GM23338 (cell line): ENCODE results near the gene SUGP1. TPM values are rescaled to one million over a fixed set of nuclear protein-coding genes. Genes with fewer than 3 reads are reported as not detected.
"Not testable (repeated sequence)": the region's sequence is repeated elsewhere in the genome, so short reads cannot be mapped to it uniquely, and the experiment has no call there.

Experiments used
- ATAC-seq: fragments of 200-7000 bp; cut with Tn5 transposase; 3 replicates; pipeline ENCODE4 v1.9.1; 2020
- DNase-seq: peaks from one replicate; pipeline ENCODE4 v3.0.0-alpha.2; 2015; ENCODE audit warnings: low spot score
- H2AFZ ChIP-seq: fragments of 200-600 bp; sonication (generic); 2 replicates; pipeline ENCODE4 v1.8.0; 2016; ENCODE audit warnings: antibody characterized with exemption, mild to moderate bottlenecking, moderate library complexity
- H3F3A ChIP-seq: fragments of 200-600 bp; sonication (generic); replicated peaks from 2 replicates; pipeline ENCODE4 v1.8.0; 2017; ENCODE audit warnings: antibody characterized with exemption, mixed run types, low read depth
- H3K27ac ChIP-seq: fragments of 200-600 bp; sonication (generic); 2 replicates; pipeline ENCODE4 v1.6.1; 2016; ENCODE audit warnings: low read depth
- H3K27me3 ChIP-seq: fragments of 200-600 bp; sonication (generic); 2 replicates; pipeline ENCODE4 v1.8.0; 2016; ENCODE audit warnings: mild to moderate bottlenecking, mixed run types, moderate library complexity; ENCODE audit not compliant: insufficient read depth
- H3K36me3 ChIP-seq: fragments of 200-600 bp; sonication (generic); 2 replicates; pipeline ENCODE4 v1.8.0; 2016; ENCODE audit warnings: mild to moderate bottlenecking; ENCODE audit not compliant: insufficient read depth
- H3K4me1 ChIP-seq: fragments of 200-600 bp; sonication (generic); 2 replicates; pipeline ENCODE4 v1.8.0; 2016; ENCODE audit warnings: mild to moderate bottlenecking, moderate library complexity; ENCODE audit not compliant: insufficient read depth
- H3K4me2 ChIP-seq: fragments of 200-600 bp; sonication (generic); 2 replicates; pipeline ENCODE4 v1.7.1; 2017; ENCODE audit warnings: mixed run types
- H3K4me3 ChIP-seq: fragments of 200-600 bp; sonication (generic); 2 replicates; pipeline ENCODE4 v1.6.1; 2016; ENCODE audit warnings: mixed run types
- H3K79me2 ChIP-seq: fragments of 200-600 bp; sonication (generic); replicated peaks from 2 replicates; pipeline ENCODE4 v1.8.0; 2017; ENCODE audit warnings: mild to moderate bottlenecking; ENCODE audit not compliant: insufficient read depth
- H3K9me2 ChIP-seq: fragments of 200-600 bp; sonication (generic); 2 replicates; pipeline ENCODE4 v1.8.0; 2017; ENCODE audit not compliant: insufficient read depth
- H4K20me1 ChIP-seq: fragments of 200-600 bp; sonication (generic); replicated peaks from 2 replicates; pipeline ENCODE4 v1.8.0; 2017; ENCODE audit warnings: mild to moderate bottlenecking; ENCODE audit not compliant: insufficient read depth
- H3K27ac Mint-ChIP-seq: 2 replicates; pipeline ENCODE4 v1.8.0; 2020; ENCODE audit warnings: inconsistent platforms, mild to moderate bottlenecking, moderate library complexity, mixed read lengths
- H3K27me3 Mint-ChIP-seq: 3 replicates; pipeline ENCODE4 v1.8.0; 2022; ENCODE audit warnings: low read depth, mild to moderate bottlenecking, moderate library complexity, mixed read lengths, inconsistent platforms; ENCODE audit not compliant: insufficient read depth, poor library complexity
- H3K36me3 Mint-ChIP-seq: 3 replicates; pipeline ENCODE4 v1.8.0; 2021; ENCODE audit warnings: low read depth, mild to moderate bottlenecking, inconsistent platforms, moderate library complexity, mixed read lengths
- H3K4me1 Mint-ChIP-seq: 3 replicates; pipeline ENCODE4 v1.8.0; 2020; ENCODE audit warnings: mild to moderate bottlenecking, inconsistent platforms, mixed read lengths
- H3K4me3 Mint-ChIP-seq: 3 replicates; pipeline ENCODE4 v1.8.0; 2021; ENCODE audit warnings: moderate library complexity, mild to moderate bottlenecking, inconsistent platforms, mixed read lengths
- H3K9me3 Mint-ChIP-seq: 3 replicates; pipeline ENCODE4 v1.8.0; 2020; ENCODE audit warnings: moderate library complexity, mild to moderate bottlenecking, inconsistent platforms, mixed read lengths
- CREB1 ChIP-seq: fragments of 250-450 bp; sonication (Bioruptor Pico); IDR thresholded peaks from 2 replicates; pipeline ENCODE4 v1.5.0; 2020; ENCODE audit warnings: low read depth, mild to moderate bottlenecking, moderate library complexity
- CTCF ChIP-seq, 2 experiments: fragments of 200-600 bp in 1 of 2; sonication (generic) in 1 of 2; conservative IDR thresholded peaks; 2 replicates each; pipeline versions ENCODE4 v1.5.1 to v1.6.1; 2016 to 2017; ENCODE audit warnings: antibody characterized with exemption in 2 of 2, low read depth in 2 of 2, mild to moderate bottlenecking in 2 of 2, moderate library complexity in 1 of 2
- EZH2phosphoT487 ChIP-seq: fragments of 200-600 bp; sonication (generic); IDR thresholded peaks from one replicate; pipeline ENCODE4 v1.8.1; 2018; ENCODE audit warnings: antibody characterized with exemption; ENCODE audit not compliant: unreplicated experiment
- JUNB ChIP-seq: IDR thresholded peaks from one replicate; pipeline ENCODE4 v1.6.1; 2016; ENCODE audit warnings: antibody characterized with exemption; ENCODE audit not compliant: unreplicated experiment
- POLR2AphosphoS5 ChIP-seq: IDR thresholded peaks from 2 replicates; pipeline ENCODE4 v1.6.1; 2016; ENCODE audit warnings: antibody characterized with exemption, low read depth
- REST ChIP-seq: IDR thresholded peaks from one replicate; pipeline ENCODE4 v1.6.1; 2018; ENCODE audit warnings: antibody characterized with exemption; ENCODE audit not compliant: unreplicated experiment
- ZNF114 ChIP-seq: fragments of 250-450 bp; sonication (Bioruptor Pico); IDR thresholded peaks from 2 replicates; pipeline ENCODE4 v1.5.0; 2020; ENCODE audit warnings: mild to moderate bottlenecking, moderate library complexity
- ZNF331 ChIP-seq: fragments of 250-450 bp; sonication (Bioruptor Pico); IDR thresholded peaks from 2 replicates; pipeline ENCODE4 v1.5.0; 2020; ENCODE audit warnings: low read depth, mild to moderate bottlenecking, moderate library complexity
- polyA plus RNA-seq: library from polyadenylated mRNA; unstranded; fragments of >200 nt; fragmentation: Nextera tagmentation; extraction: Ambion mirVana; gene quantifications from 2 replicates; pipeline ENCODE4 v1.2.1, GENCODE V29; 2016
- total RNA-seq: library from RNA; depleted of rRNA; stranded (reverse); fragments of >200 nt; shearing (Covaris generic); gene quantifications from 2 replicates; pipeline ENCODE4 v1.2.3, GENCODE V29; 2014
- TF ChIP-seq, protein P1 (sequence below): IDR thresholded peaks from 2 replicates; pipeline ENCODE4 v1.6.1; 2016; ENCODE audit warnings: antibody characterized with exemption

SUGP1 gene
- total and polyA plus RNA-seq, 2 experiments from 2014 or later, result 38.6 to 61.6 TPM

GRCh38 chr19:19352823-19353222 lies 32.5 kb upstream of the SUGP1 start:
- Histone ChIP-seq H3K36me3 (peaks cover 18% of the 10 kb centered on the region), H3K27me3 (no peaks in the 10 kb centered on the region), H3K4me3 (no peak overlapping the region), H3K9me2 (no peaks in the 10 kb centered on the region), H3F3A (no peaks in the 10 kb centered on the region), H3K4me1 (no peaks in the 10 kb centered on the region), H3K79me2 (no peaks in the 10 kb centered on the region), H3K4me2 (no peak overlapping the region), H4K20me1 (no peaks in the 10 kb centered on the region), H3K27ac (no peak overlapping the region), H2AFZ (no peak overlapping the region)
- Mint-ChIP-seq H3K9me3 (no peaks in the 10 kb centered on the region), H3K27me3 (peaks cover 11% of the 10 kb centered on the region), H3K36me3 (peaks cover 46% of the 10 kb centered on the region), H3K4me3 (no peak overlapping the region), H3K4me1 (no peaks in the 10 kb centered on the region), H3K27ac (no peak overlapping the region)
- TF ChIP-seq REST (no peak), ZNF331 (CRISPR knock-in tag) (no peak), CTCF (conservative IDR thresholded peaks at IDR 0.05; ENCODE audit: low read depth in 2 of 2) (no peak), POLR2AphosphoS5 (no peak), CREB1 (CRISPR knock-in tag) (no peak)
- ATAC-seq, result no peak
- no peak for DNase-seq

GRCh38 chr19:19350756-19351155 lies 30.4 kb upstream of the SUGP1 start:
- ATAC-seq, result not testable (repeated sequence)

GRCh38 chr19:19349365-19349764 lies 29.1 kb upstream of the SUGP1 start:
- Histone ChIP-seq H3K4me2 (no peak overlapping the region), H3F3A (no peaks in the 10 kb centered on the region), H3K4me3 (no peak overlapping the region), H3K79me2 (no peaks in the 10 kb centered on the region), H3K9me2 (no peaks in the 10 kb centered on the region), H2AFZ (no peak overlapping the region), H4K20me1 (no peaks in the 10 kb centered on the region), H3K27ac (no peak overlapping the region), H3K27me3 (no peaks in the 10 kb centered on the region), H3K36me3 (peaks cover 18% of the 10 kb centered on the region), H3K4me1 (no peaks in the 10 kb centered on the region)
- no peak overlapping the region for H3K4me3 Mint-ChIP-seq
- H3K27ac Mint-ChIP-seq, result no peak overlapping the region
- TF ChIP-seq ZNF114 (CRISPR knock-in tag), result no peak
- TF ChIP-seq, protein P1, sequence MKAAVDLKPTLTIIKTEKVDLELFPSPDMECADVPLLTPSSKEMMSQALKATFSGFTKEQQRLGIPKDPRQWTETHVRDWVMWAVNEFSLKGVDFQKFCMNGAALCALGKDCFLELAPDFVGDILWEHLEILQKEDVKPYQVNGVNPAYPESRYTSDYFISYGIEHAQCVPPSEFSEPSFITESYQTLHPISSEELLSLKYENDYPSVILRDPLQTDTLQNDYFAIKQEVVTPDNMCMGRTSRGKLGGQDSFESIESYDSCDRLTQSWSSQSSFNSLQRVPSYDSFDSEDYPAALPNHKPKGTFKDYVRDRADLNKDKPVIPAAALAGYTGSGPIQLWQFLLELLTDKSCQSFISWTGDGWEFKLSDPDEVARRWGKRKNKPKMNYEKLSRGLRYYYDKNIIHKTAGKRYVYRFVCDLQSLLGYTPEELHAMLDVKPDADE, result no peak
- TF ChIP-seq ZNF331 (CRISPR knock-in tag), result no peak
- TF ChIP-seq JUNB, result no peak
- TF ChIP-seq CTCF (conservative IDR thresholded peaks at IDR 0.05; ENCODE audit: low read depth in 2 of 2), result no peak
- no peak for TF ChIP-seq POLR2AphosphoS5
- no peak for TF ChIP-seq EZH2phosphoT487
- ATAC-seq (no peak), DNase-seq (no peak)
- H3K9me3 Mint-ChIP-seq, result no peaks in the 10 kb centered on the region
- peaks cover 16% of the 10 kb centered on the region for H3K27me3 Mint-ChIP-seq
- H3K36me3 Mint-ChIP-seq, result peaks cover 60% of the 10 kb centered on the region
- no peaks in the 10 kb centered on the region for H3K4me1 Mint-ChIP-seq

More at GRCh38 chr19:19350756-19351155, 30.4 kb upstream of the SUGP1 start:
- H3K4me3 ChIP-seq, H3K9me3 Mint-ChIP-seq, H3K27ac Mint-ChIP-seq, H3F3A ChIP-seq, H3K4me1 ChIP-seq, H3K79me2 ChIP-seq, H3K4me3 Mint-ChIP-seq, H3K4me1 Mint-ChIP-seq, H3K27me3 ChIP-seq, H3K4me2 ChIP-seq, H3K27ac ChIP-seq, H3K9me2 ChIP-seq, H4K20me1 ChIP-seq, DNase-seq, H2AFZ ChIP-seq: not testable (repeated sequence)
- peaks cover 14% of the 10 kb centered on the region for H3K27me3 Mint-ChIP-seq
- H3K36me3 Mint-ChIP-seq, result peaks cover 53% of the 10 kb centered on the region
- H3K36me3 ChIP-seq, result peaks cover 18% of the 10 kb centered on the region
